ENCODE measurements around the gene TRAF3IP1. TPM values are rescaled to one million over a fixed set of nuclear protein-coding genes. Genes with fewer than 3 reads are reported as not detected.

TRAF3IP1 gene
- total and polyA plus RNA-seq, 2 of the 13 experiments (the other 11 are each of a cell fraction or from before 2014, with no cell fraction given): 4.1 to 12.9 TPM

DNA sequence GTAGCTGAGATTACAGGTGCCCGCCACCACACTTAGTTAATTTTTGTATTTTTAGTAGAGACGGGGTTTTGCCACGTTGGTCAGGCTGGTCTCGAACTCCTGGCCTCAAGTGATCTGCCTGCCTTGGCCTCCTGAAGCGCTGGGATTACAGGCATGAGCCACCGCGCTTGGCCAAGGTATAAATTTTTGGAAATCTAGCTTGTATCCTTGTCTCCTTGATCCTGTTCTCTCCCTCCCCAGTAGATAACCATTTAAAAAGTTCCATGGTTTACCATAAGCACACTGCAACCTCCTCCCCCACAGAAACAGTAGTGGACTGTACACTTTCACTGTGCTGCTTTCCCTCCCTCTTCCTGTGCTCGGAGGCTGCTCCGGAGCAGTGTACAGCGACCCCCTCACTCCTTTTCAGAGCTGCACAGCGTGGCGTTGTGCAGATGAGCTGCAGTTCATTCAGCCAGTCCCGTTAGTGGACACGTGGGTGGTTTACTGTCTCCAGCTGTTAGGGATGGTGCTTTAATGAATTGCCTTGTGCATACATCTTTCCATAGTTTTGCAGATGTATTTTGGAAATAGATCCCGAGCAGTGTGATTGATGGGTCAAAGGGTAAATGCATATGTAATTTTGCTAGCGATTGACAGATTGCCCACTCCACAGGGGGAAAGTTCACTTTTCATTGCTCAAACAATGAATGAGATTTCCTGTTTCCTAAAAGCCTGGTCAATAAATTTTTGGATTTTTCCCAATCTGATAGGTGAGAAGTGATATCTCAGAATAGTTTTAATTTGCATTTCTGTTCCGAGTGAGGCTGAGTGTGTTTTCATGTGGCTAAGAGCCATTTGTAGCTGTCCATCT lies 121.2 kb downstream of the TRAF3IP1 start (continued):
- TF ChIP-seq CTCF (CRISPR knock-in tag; IDR thresholded peaks at IDR 0.05) (peak; percentile 87), ZNF607 (CRISPR knock-in tag; IDR thresholded peaks at IDR 0.05; ENCODE audit: borderline replicate concordance) (no peak), ZNF761 (CRISPR knock-in tag; conservative IDR thresholded peaks at IDR 0.05) (peak; percentile 75; the same call in 1 of the 2 replicates), HDAC1 (CRISPR knock-in tag; IDR thresholded peaks at IDR 0.05) (peak; percentile 92), EZH2 (conservative IDR thresholded peaks at IDR 0.05; ENCODE audit: low read depth, low read length) (no peak), U2AF1 (optimal IDR thresholded peaks at IDR 0.05; ENCODE audit: low read depth, low read length) (no peak), FOXA3 (CRISPR knock-in tag; IDR thresholded peaks at IDR 0.05) (peak; percentile 70), NBN (conservative IDR thresholded peaks at IDR 0.05) (no peak), ZNF230 (CRISPR knock-in tag; IDR thresholded peaks at IDR 0.05) (peak; percentile 35; the same call in 1 of the 2 replicates), ZNF737 (CRISPR knock-in tag; IDR thresholded peaks at IDR 0.05; ENCODE audit: borderline replicate concordance) (no peak), ZBTB3 (CRISPR knock-in tag; IDR thresholded peaks at IDR 0.05; ENCODE audit: borderline replicate concordance, low read depth) (no peak; the same call in 1 of the 2 replicates), BHLHE40 (IDR thresholded peaks at IDR 0.05; ENCODE audit: low read length) (no peak), TBL1XR1 (IDR thresholded peaks at IDR 0.05; ENCODE audit: borderline replicate concordance, low read length, partially characterized antibody) (no peak), KLF6 (CRISPR knock-in tag; IDR thresholded peaks at IDR 0.05) (peak; percentile 36; the same call in 1 of the 2 replicates), MTA1 (CRISPR knock-in tag; IDR thresholded peaks at IDR 0.05; ENCODE audit: borderline replicate concordance) (peak; percentile 85; the same call in 1 of the 2 replicates), ZBTB7A (CRISPR knock-in tag; IDR thresholded peaks at IDR 0.05) (peak; percentile 96), TSC22D2 (CRISPR knock-in tag; IDR thresholded peaks at IDR 0.05; ENCODE audit: borderline replicate concordance) (no peak), ZSCAN25 (CRISPR knock-in tag; IDR thresholded peaks at IDR 0.05) (peak; percentile 65)
- TF ChIP-seq, protein P1, sequence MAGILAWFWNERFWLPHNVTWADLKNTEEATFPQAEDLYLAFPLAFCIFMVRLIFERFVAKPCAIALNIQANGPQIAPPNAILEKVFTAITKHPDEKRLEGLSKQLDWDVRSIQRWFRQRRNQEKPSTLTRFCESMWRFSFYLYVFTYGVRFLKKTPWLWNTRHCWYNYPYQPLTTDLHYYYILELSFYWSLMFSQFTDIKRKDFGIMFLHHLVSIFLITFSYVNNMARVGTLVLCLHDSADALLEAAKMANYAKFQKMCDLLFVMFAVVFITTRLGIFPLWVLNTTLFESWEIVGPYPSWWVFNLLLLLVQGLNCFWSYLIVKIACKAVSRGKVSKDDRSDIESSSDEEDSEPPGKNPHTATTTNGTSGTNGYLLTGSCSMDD (CRISPR knock-in tag; IDR thresholded peaks at IDR 0.05): no peak
- TF ChIP-seq, protein P2, sequence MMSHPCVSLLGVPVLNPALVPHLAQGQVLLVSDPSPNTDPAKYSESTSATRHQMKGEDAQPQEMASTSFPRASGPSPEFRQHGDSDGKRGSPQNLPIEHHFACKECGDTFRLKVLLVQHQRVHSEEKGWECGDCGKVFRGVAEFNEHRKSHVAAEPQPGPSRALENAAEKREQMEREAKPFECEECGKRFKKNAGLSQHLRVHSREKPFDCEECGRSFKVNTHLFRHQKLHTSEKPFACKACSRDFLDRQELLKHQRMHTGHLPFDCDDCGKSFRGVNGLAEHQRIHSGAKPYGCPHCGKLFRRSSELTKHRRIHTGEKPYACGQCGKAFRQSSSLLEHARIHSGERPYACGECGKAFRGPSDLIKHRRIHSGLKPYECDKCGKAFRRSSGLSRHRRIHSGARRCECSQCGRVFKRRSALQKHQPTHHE (CRISPR knock-in tag; IDR thresholded peaks at IDR 0.05; ENCODE audit: borderline replicate concordance): 0 out of 2 replicates have a peak, but pooled peaks have one; percentile 80
- TF ChIP-seq, protein P3, sequence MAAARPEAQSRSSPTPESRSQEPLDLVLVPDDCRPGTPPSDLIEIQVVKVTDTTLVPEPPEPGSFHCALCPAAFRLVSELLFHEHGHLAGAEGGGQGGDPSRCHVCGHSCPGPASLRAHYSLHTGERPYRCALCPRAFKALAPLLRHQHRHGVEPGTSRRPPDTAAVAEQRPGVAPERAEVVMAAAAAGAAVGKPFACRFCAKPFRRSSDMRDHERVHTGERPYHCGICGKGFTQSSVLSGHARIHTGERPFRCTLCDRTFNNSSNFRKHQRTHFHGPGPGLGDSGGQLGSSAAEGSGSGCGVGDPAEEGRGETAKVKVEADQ (CRISPR knock-in tag; IDR thresholded peaks at IDR 0.05; ENCODE audit: borderline replicate concordance): peak; percentile 44; the same call in 1 of the 2 replicates
